H9 (cell line): ENCODE measurements around the gene CIT. TPM values are rescaled to one million over a fixed set of nuclear protein-coding genes. Genes with fewer than 3 reads are reported as not detected.

Source experiments
- DNase-seq: peaks from one replicate; pipeline ENCODE4 v3.0.0-alpha.2; 2017
- H2AFZ ChIP-seq: one replicate; pipeline ENCODE4 v1.6.1; 2013; ENCODE audit warnings: mild to moderate bottlenecking, low read length, control low read depth, moderate library complexity
- H2AK5ac ChIP-seq: 2 replicates; pipeline ENCODE4 v1.6.1; 2013; ENCODE audit warnings: low read length, control low read depth, mixed read lengths; ENCODE audit not compliant: insufficient read length
- H2BK120ac ChIP-seq: one replicate; pipeline ENCODE4 v1.6.1; 2013; ENCODE audit warnings: low read depth, mild to moderate bottlenecking, low read length, control low read depth, inconsistent platforms; ENCODE audit not compliant: poor library complexity, severe bottlenecking
- H2BK12ac ChIP-seq: 2 replicates; pipeline ENCODE4 v1.6.1; 2013; ENCODE audit warnings: low read length, control low read depth, mixed read lengths, low read depth; ENCODE audit not compliant: insufficient read length
- H2BK15ac ChIP-seq: 2 replicates; pipeline ENCODE4 v1.6.1; 2013; ENCODE audit warnings: low read depth, low read length, control low read depth
- H2BK20ac ChIP-seq: one replicate; pipeline ENCODE4 v1.6.1; 2013; ENCODE audit warnings: low read depth, mild to moderate bottlenecking, low read length, control low read depth, inconsistent platforms; ENCODE audit not compliant: poor library complexity, severe bottlenecking
- H2BK5ac ChIP-seq: 2 replicates; pipeline ENCODE4 v1.6.1; 2013; ENCODE audit warnings: low read length, control low read depth, mixed read lengths; ENCODE audit not compliant: insufficient read length
- H3K14ac ChIP-seq: 2 replicates; pipeline ENCODE4 v1.6.1; 2013; ENCODE audit warnings: low read length, control low read depth; ENCODE audit not compliant: insufficient read depth
- H3K18ac ChIP-seq: 2 replicates; pipeline ENCODE4 v1.6.1; 2013; ENCODE audit warnings: low read depth, mild to moderate bottlenecking, mixed read lengths, low read length, control low read depth; ENCODE audit not compliant: insufficient read length
- H3K23ac ChIP-seq: 2 replicates; pipeline ENCODE4 v1.6.1; 2013; ENCODE audit warnings: low read length, control low read depth, mixed read lengths, low read depth; ENCODE audit not compliant: insufficient read length
- H3K23me2 ChIP-seq: 2 replicates; pipeline ENCODE4 v1.6.1; 2013; ENCODE audit warnings: low read depth, mild to moderate bottlenecking, mixed read lengths, low read length, control low read depth; ENCODE audit not compliant: insufficient read length, poor library complexity, severe bottlenecking
- H3K27ac ChIP-seq: 2 replicates; pipeline ENCODE4 v1.5.1; 2013; ENCODE audit warnings: low read length, control low read depth, mixed read lengths, low read depth; ENCODE audit not compliant: insufficient read length
- H3K27me3 ChIP-seq: 2 replicates; pipeline ENCODE4 v1.6.1; 2013; ENCODE audit warnings: low read length, control low read depth, inconsistent platforms; ENCODE audit not compliant: insufficient read depth
- H3K4ac ChIP-seq: 2 replicates; pipeline ENCODE4 v1.6.1; 2013; ENCODE audit warnings: low read depth, mild to moderate bottlenecking, control low read depth, inconsistent platforms, low read length, moderate library complexity
- H3K4me1 ChIP-seq: 2 replicates; pipeline ENCODE4 v1.6.1; 2013; ENCODE audit warnings: low read length, control low read depth, inconsistent platforms; ENCODE audit not compliant: insufficient read depth
- H3K4me2 ChIP-seq: 2 replicates; pipeline ENCODE4 v1.6.1; 2013; ENCODE audit warnings: low read length, control low read depth, mixed read lengths; ENCODE audit not compliant: insufficient read length, insufficient read depth
- H3K56ac ChIP-seq: 2 replicates; pipeline ENCODE4 v1.6.1; 2013; ENCODE audit warnings: low read depth, mild to moderate bottlenecking, mixed read lengths, low read length, control low read depth; ENCODE audit not compliant: insufficient read length
- H3K79me1 ChIP-seq: 2 replicates; pipeline ENCODE4 v1.6.1; 2013; ENCODE audit warnings: low read depth, mild to moderate bottlenecking, moderate library complexity, low read length, control low read depth, inconsistent platforms; ENCODE audit not compliant: insufficient read depth, poor library complexity, severe bottlenecking
- H3K79me2 ChIP-seq: 2 replicates; pipeline ENCODE4 v1.6.1; 2013; ENCODE audit warnings: low read length, control low read depth, inconsistent platforms; ENCODE audit not compliant: insufficient read depth
- H3K9ac ChIP-seq: 2 replicates; pipeline ENCODE4 v1.6.1; 2013; ENCODE audit warnings: low read length, control low read depth, mixed read lengths; ENCODE audit not compliant: insufficient read length; ENCODE audit errors: extremely low read depth
- H3K9me3 ChIP-seq: one replicate; pipeline ENCODE4 v1.6.1; 2013; ENCODE audit warnings: low read depth, low read length, inconsistent platforms; ENCODE audit not compliant: control insufficient read depth
- H3T11ph ChIP-seq: one replicate; pipeline ENCODE4 v1.6.1; 2013; ENCODE audit warnings: mild to moderate bottlenecking, low read length, control low read depth, inconsistent platforms
- H4K20me1 ChIP-seq: one replicate; pipeline ENCODE4 v1.6.1; 2013; ENCODE audit not compliant: control insufficient read depth, insufficient read length, insufficient read depth
- H4K5ac ChIP-seq: 2 replicates; pipeline ENCODE4 v1.6.1; 2013; ENCODE audit warnings: low read depth, mild to moderate bottlenecking, mixed read lengths, low read length, control low read depth; ENCODE audit not compliant: insufficient read length
- H4K8ac ChIP-seq: replicated peaks from 2 replicates; pipeline ENCODE4 v1.6.1; 2013; ENCODE audit warnings: low read length, control low read depth, mixed read lengths, low read depth; ENCODE audit not compliant: insufficient read length
- H4K91ac ChIP-seq: 2 replicates; pipeline ENCODE4 v1.6.1; 2013; ENCODE audit warnings: low read depth, mild to moderate bottlenecking, moderate library complexity, mixed read lengths, low read length, control low read depth; ENCODE audit not compliant: insufficient read length
- H3K27ac Mint-ChIP-seq, 3 experiments: 2 replicates in 2 of 3; 3 replicates in 1 of 3; pipeline ENCODE4 v1.8.0; 2020 to 2021; ENCODE audit warnings: mixed read lengths in 3 of 3, mild to moderate bottlenecking in 1 of 3, moderate library complexity in 1 of 3
- H3K27me3 Mint-ChIP-seq: 2 replicates; pipeline ENCODE4 v1.8.0; 2021; ENCODE audit warnings: low read depth, mild to moderate bottlenecking, moderate library complexity, mixed read lengths
- H3K36me3 Mint-ChIP-seq, 3 experiments: 2 replicates in 2 of 3; 3 replicates in 1 of 3; pipeline ENCODE4 v1.8.0; 2020 to 2021; ENCODE audit warnings: low read depth in 3 of 3, mixed read lengths in 3 of 3; ENCODE audit not compliant: insufficient read depth in 1 of 3
- H3K4me1 Mint-ChIP-seq, 2 experiments: 2 replicates each; pipeline ENCODE4 v1.8.0; 2020; ENCODE audit warnings: mixed read lengths in 2 of 2
- H3K4me3 Mint-ChIP-seq, 2 experiments: 2 replicates in 1 of 2; 3 replicates in 1 of 2; pipeline ENCODE4 v1.8.0; 2020 to 2021; ENCODE audit warnings: mild to moderate bottlenecking in 2 of 2, mixed read lengths in 2 of 2, moderate library complexity in 1 of 2
- H3K9me3 Mint-ChIP-seq, 2 experiments: 2 replicates in 1 of 2; 3 replicates in 1 of 2; pipeline ENCODE4 v1.8.0; 2020; ENCODE audit warnings: mild to moderate bottlenecking in 2 of 2, mixed read lengths in 2 of 2, moderate library complexity in 1 of 2
- WGBS: extraction: QIAGEN DNeasy Blood & Tissue Kit; methylation state at CpG from one replicate; pipeline ENCODE4 v1.1.7; 2013; ENCODE audit warnings: missing lambda C conversion rate, low lambda C conversion rate, mixed read lengths; ENCODE audit not compliant: insufficient read length; ENCODE audit errors: extremely low coverage; 5-methylcytosine and 5-hydroxymethylcytosine counted together
- total RNA-seq: library from RNA; stranded (reverse); gene quantifications from 2 replicates; pipeline ENCODE4 v1.2.1, GENCODE V29; 2021
- TF ChIP-seq, protein P1 (sequence below): fragments of 200-600 bp; sonication (generic); conservative IDR thresholded peaks from 3 replicates; pipeline ENCODE4 v1.8.0; 2021; ENCODE audit warnings: antibody characterized with exemption, mild to moderate bottlenecking

CIT gene
- total RNA-seq, 1 experiment from 2014 or later: 55.3 TPM

- no peak overlapping the region for H3K27ac ChIP-seq
- no peak for DNase-seq
- no peak overlapping the region for H2AFZ ChIP-seq
- no peak overlapping the region for H3T11ph ChIP-seq
- TF ChIP-seq, protein P1, sequence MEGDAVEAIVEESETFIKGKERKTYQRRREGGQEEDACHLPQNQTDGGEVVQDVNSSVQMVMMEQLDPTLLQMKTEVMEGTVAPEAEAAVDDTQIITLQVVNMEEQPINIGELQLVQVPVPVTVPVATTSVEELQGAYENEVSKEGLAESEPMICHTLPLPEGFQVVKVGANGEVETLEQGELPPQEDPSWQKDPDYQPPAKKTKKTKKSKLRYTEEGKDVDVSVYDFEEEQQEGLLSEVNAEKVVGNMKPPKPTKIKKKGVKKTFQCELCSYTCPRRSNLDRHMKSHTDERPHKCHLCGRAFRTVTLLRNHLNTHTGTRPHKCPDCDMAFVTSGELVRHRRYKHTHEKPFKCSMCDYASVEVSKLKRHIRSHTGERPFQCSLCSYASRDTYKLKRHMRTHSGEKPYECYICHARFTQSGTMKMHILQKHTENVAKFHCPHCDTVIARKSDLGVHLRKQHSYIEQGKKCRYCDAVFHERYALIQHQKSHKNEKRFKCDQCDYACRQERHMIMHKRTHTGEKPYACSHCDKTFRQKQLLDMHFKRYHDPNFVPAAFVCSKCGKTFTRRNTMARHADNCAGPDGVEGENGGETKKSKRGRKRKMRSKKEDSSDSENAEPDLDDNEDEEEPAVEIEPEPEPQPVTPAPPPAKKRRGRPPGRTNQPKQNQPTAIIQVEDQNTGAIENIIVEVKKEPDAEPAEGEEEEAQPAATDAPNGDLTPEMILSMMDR: no peak
- peaks cover 4% of the 10 kb centered on the region for H3K79me1 ChIP-seq
- no peak overlapping the region for H2AK5ac ChIP-seq
- no CpG with 5 or more reads among the region's 1 CpG for WGBS
- H2BK12ac ChIP-seq: no peak overlapping the region
- H3K9me3 ChIP-seq: no peaks in the 10 kb centered on the region
- H2BK120ac ChIP-seq: no peak overlapping the region
- H3K23ac ChIP-seq: no peak overlapping the region
- 0 out of 5 replicates have a peak, but pooled peaks cover 0 to 2% of the 10 kb centered on the region in 2 experiments for H3K9me3 Mint-ChIP-seq
- no peaks in the 10 kb centered on the region for H3K4me1 Mint-ChIP-seq
- H4K8ac ChIP-seq: no peak overlapping the region
- H3K14ac ChIP-seq: no peak overlapping the region
- no peak overlapping the region for H3K18ac ChIP-seq
- no peak overlapping the region for H4K5ac ChIP-seq
- no peak overlapping the region for H3K4ac ChIP-seq
- H3K27me3 Mint-ChIP-seq: no peaks in the 10 kb centered on the region; the same call in 1 of the 2 replicates
- H3K4me3 Mint-ChIP-seq: no peak overlapping the region
- no peak overlapping the region for H3K9ac ChIP-seq
- H3K27ac Mint-ChIP-seq: no peak overlapping the region
- no peak overlapping the region for H2BK5ac ChIP-seq
- no peak overlapping the region for H4K91ac ChIP-seq
- H3K36me3 Mint-ChIP-seq: peaks cover 32 to 77% (median 57%) of the 10 kb centered on the region in 3 experiments; a peak in 6 of 7 replicates
- H4K20me1 ChIP-seq: no peaks in the 10 kb centered on the region
- H2BK15ac ChIP-seq: no peak overlapping the region
- no peak overlapping the region for H2BK20ac ChIP-seq
- no peaks in the 10 kb centered on the region for H3K4me1 ChIP-seq
- H3K23me2 ChIP-seq: no peaks in the 10 kb centered on the region
- H3K27me3 ChIP-seq: no peaks in the 10 kb centered on the region
- no peak overlapping the region for H3K56ac ChIP-seq
- no peaks in the 10 kb centered on the region for H3K79me2 ChIP-seq
- H3K4me2 ChIP-seq: no peak overlapping the region
Measured at GRCh38 chr12:119842380-119842779, 34.7 kb downstream of the CIT start.
